ENCODE data around the gene RBM44.

The RBM44 gene

GRCh38 chr2:237868631-237869342 lies 70.2 kb downstream of the RBM44 start:
- H3K4me3 ChIP-seq (ENCODE audit: low read depth, low read length), result no peak overlapping the region
- TF ChIP-seq, protein P1, sequence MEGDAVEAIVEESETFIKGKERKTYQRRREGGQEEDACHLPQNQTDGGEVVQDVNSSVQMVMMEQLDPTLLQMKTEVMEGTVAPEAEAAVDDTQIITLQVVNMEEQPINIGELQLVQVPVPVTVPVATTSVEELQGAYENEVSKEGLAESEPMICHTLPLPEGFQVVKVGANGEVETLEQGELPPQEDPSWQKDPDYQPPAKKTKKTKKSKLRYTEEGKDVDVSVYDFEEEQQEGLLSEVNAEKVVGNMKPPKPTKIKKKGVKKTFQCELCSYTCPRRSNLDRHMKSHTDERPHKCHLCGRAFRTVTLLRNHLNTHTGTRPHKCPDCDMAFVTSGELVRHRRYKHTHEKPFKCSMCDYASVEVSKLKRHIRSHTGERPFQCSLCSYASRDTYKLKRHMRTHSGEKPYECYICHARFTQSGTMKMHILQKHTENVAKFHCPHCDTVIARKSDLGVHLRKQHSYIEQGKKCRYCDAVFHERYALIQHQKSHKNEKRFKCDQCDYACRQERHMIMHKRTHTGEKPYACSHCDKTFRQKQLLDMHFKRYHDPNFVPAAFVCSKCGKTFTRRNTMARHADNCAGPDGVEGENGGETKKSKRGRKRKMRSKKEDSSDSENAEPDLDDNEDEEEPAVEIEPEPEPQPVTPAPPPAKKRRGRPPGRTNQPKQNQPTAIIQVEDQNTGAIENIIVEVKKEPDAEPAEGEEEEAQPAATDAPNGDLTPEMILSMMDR (IDR thresholded peaks at IDR 0.05; ENCODE audit: low read depth, low read length), result no peak

GRCh38 chr2:237869343-237870102 lies 70.9 kb downstream of the RBM44 start:
- no peak overlapping the region for H3K4me3 ChIP-seq (ENCODE audit: low read depth, low read length)
- TF ChIP-seq, protein P1 (IDR thresholded peaks at IDR 0.05; ENCODE audit: low read depth, low read length), result no peak

DNA sequence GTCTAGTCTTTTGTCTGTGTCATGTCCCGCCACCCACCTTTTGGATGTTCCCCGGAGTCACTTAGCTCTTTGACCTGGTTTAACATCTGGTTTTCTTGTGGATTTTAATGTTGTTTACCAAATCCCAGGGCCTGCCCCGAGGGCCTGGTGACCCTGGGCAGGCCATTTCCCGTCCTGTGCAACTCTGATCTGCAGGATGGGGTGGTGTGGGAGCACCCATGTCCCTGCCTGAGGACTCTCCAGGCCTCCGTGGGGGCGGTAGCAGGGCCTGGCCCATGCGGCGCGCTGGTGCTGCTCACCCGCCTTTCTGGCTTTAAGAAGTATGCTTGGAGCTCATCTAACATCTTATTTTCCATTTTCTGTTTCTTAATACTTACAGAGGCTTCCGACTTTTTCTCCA lies 71.5 kb downstream of the RBM44 start:
- TF ChIP-seq, protein P1 (IDR thresholded peaks at IDR 0.05; ENCODE audit: low read depth, low read length), result no peak
- no peak overlapping the region for H3K4me3 ChIP-seq (ENCODE audit: low read depth, low read length)

DNA sequence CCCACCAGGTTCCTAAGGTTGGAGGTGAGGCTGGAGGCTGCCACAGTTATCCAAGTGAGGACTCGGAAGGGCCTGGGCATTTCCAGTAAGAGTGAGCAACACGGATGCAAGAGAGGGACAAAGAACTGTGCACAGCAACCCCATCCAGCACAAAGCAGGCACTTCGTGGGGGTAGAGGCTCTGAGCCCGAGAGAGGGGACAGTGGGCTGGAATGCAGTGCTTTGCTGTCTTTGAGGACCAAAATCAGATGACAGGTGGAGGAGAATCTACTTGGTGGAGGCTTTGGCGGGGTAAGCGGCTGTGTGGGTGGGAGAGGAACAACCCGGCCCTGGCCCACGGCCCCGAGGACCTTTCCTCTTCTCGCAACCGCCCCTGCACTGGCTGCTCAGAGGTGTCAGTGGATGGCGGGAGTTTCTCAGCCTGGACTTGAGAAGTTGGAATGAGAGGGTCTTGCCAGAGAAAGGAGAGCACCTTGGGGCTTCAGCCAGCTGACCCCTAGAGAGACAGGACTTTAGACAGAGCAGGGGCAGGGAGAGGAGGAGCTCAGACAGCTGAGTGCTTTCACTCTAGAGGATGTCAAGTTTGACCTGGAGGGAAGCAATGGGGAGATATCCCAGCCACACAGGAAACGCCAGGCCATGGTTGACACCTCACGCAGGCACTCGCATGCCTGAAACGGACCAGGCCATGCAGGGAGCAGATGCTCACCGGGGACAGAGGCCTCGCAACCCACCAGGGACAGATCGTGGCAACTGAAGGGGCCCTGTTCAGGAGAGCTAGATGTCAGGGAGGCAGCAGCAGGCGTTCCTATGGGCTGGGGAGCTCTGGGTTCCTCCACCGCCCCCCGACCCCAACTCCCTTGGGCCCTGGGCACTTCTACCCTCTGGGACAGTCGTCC lies 72.4 kb downstream of the RBM44 start:
- TF ChIP-seq, protein P1 (IDR thresholded peaks at IDR 0.05; ENCODE audit: low read depth, low read length), result no peak
- H3K4me3 ChIP-seq (ENCODE audit: low read depth, low read length), result no peak overlapping the region

GRCh38 chr2:237872178-237872887 lies 73.8 kb downstream of the RBM44 start:
- TF ChIP-seq, protein P1 (IDR thresholded peaks at IDR 0.05; ENCODE audit: low read depth, low read length), result no peak
- no peak overlapping the region for H3K4me3 ChIP-seq (ENCODE audit: low read depth, low read length)

- TF ChIP-seq, protein P1 (IDR thresholded peaks at IDR 0.05; ENCODE audit: low read depth, low read length), result no peak
- H3K4me3 ChIP-seq (ENCODE audit: low read depth, low read length), result no peak overlapping the region
These were observed 74.8 kb downstream of the RBM44 start for GRCh38 chr2:237873421-237873831.
